ENCODE data around the gene TMEM186. TPM values are rescaled to one million over a fixed set of nuclear protein-coding genes. Genes with fewer than 3 reads are reported as not detected.

TMEM186 gene
- total RNA-seq, 1 experiment from 2014 or later, result 20.5 TPM

GRCh38 chr16:8768283-8768682 is 29.2 kb downstream of the TMEM186 start:
- Histone ChIP-seq H3K4me3 (no peak overlapping the region), H3K27me3 (ENCODE audit: insufficient read depth, low read depth) (no peaks in the 10 kb centered on the region), H3K36me3 (ENCODE audit: low read depth) (no peaks in the 10 kb centered on the region), H2AFZ (no peak overlapping the region), H3K4me1 (replicated peaks; ENCODE audit: insufficient read depth) (no peaks in the 10 kb centered on the region), H3K9me3 (ENCODE audit: insufficient read depth, low read depth) (no peaks in the 10 kb centered on the region), H3K4me2 (no peak overlapping the region), H3K27ac (no peak overlapping the region), H3F3A (ENCODE audit: insufficient read depth, low read depth) (no peaks in the 10 kb centered on the region), H4K20me1 (ENCODE audit: insufficient read depth) (no peaks in the 10 kb centered on the region), H3K79me2 (ENCODE audit: low read depth) (no peaks in the 10 kb centered on the region), H3K9me2 (ENCODE audit: insufficient read depth) (no peaks in the 10 kb centered on the region)
- POLR2A ChIA-PET (ENCODE audit: unreplicated experiment), result no interaction called here
- BruUV-seq (replicated peaks), result no TSS peak
- TF ChIP-seq EZH2 (IDR thresholded peaks at IDR 0.05; ENCODE audit: low read depth) (no peak), CTCF (conservative IDR thresholded peaks at IDR 0.05) (no peak)
- intact Hi-C loops (cut with micrococcal nuclease; ENCODE audit: unreplicated experiment), result no loop called here
- CTCF ChIA-PET, result no interaction called here
- no peak for DNase-seq

GRCh38 chr16:8767176-8767575 is 30.3 kb downstream of the TMEM186 start:
- H3K27ac ChIP-seq, result no peak overlapping the region
- intact Hi-C loops (cut with micrococcal nuclease; ENCODE audit: unreplicated experiment), result no loop called here
- H3K4me1 ChIP-seq (replicated peaks; ENCODE audit: insufficient read depth), result no peaks in the 10 kb centered on the region
- BruUV-seq (replicated peaks), result no TSS peak
- no peak overlapping the region for H3K4me2 ChIP-seq
- H3K4me3 ChIP-seq, result no peak overlapping the region
- TF ChIP-seq EZH2 (IDR thresholded peaks at IDR 0.05; ENCODE audit: low read depth) (no peak), CTCF (conservative IDR thresholded peaks at IDR 0.05) (no peak)
- CTCF ChIA-PET, result no interaction called here
- H3K36me3 ChIP-seq (ENCODE audit: low read depth), result no peaks in the 10 kb centered on the region
- H2AFZ ChIP-seq, result no peak overlapping the region
- no peaks in the 10 kb centered on the region for H3K27me3 ChIP-seq (ENCODE audit: insufficient read depth, low read depth)
- DNase-seq, result no peak
- H3F3A ChIP-seq (ENCODE audit: insufficient read depth, low read depth), result no peaks in the 10 kb centered on the region
- H3K79me2 ChIP-seq (ENCODE audit: low read depth), result no peaks in the 10 kb centered on the region
- no peaks in the 10 kb centered on the region for H4K20me1 ChIP-seq (ENCODE audit: insufficient read depth)
- POLR2A ChIA-PET (ENCODE audit: unreplicated experiment), result no interaction called here
- no peaks in the 10 kb centered on the region for H3K9me2 ChIP-seq (ENCODE audit: insufficient read depth)
- no peaks in the 10 kb centered on the region for H3K9me3 ChIP-seq (ENCODE audit: insufficient read depth, low read depth)

- H3K9me2 ChIP-seq (ENCODE audit: insufficient read depth), result no peaks in the 10 kb centered on the region
- intact Hi-C loops (cut with micrococcal nuclease; ENCODE audit: unreplicated experiment), result no loop called here
- no peaks in the 10 kb centered on the region for H3K36me3 ChIP-seq (ENCODE audit: low read depth)
- DNase-seq, result no peak
- no peaks in the 10 kb centered on the region for H4K20me1 ChIP-seq (ENCODE audit: insufficient read depth)
- H3K4me1 ChIP-seq (replicated peaks; ENCODE audit: insufficient read depth), result no peaks in the 10 kb centered on the region
- POLR2A ChIA-PET (ENCODE audit: unreplicated experiment), result no interaction called here
- H3K27ac ChIP-seq, result no peak overlapping the region
- H3K4me3 ChIP-seq, result no peak overlapping the region
- CTCF ChIA-PET, result no interaction called here
- H3K4me2 ChIP-seq, result no peak overlapping the region
- H3K27me3 ChIP-seq (ENCODE audit: insufficient read depth, low read depth), result no peaks in the 10 kb centered on the region
- H3F3A ChIP-seq (ENCODE audit: insufficient read depth, low read depth), result no peaks in the 10 kb centered on the region
- BruUV-seq (replicated peaks), result no TSS peak
- no peaks in the 10 kb centered on the region for H3K79me2 ChIP-seq (ENCODE audit: low read depth)
- H2AFZ ChIP-seq, result no peak overlapping the region
- no peaks in the 10 kb centered on the region for H3K9me3 ChIP-seq (ENCODE audit: insufficient read depth, low read depth)
- no peak for TF ChIP-seq EZH2 (IDR thresholded peaks at IDR 0.05; ENCODE audit: low read depth)
- no peak for TF ChIP-seq CTCF (conservative IDR thresholded peaks at IDR 0.05)
These were observed 32.8 kb downstream of the TMEM186 start for GRCh38 chr16:8764525-8765250.

Measured in PC-9 (cell line).